SK-MEL-5 (cell line): ENCODE data around the gene LKAAEAR1. TPM values are rescaled to one million over a fixed set of nuclear protein-coding genes. Genes with fewer than 3 reads are reported as not detected.

ENCODE experiments used
- DNase-seq: peaks from one replicate; pipeline ENCODE4 v3.0.0-alpha.2; 2016; ENCODE audit warnings: low read depth, low spot score
- in situ Hi-C: cut with HindIII; loops from 2 replicates; pipeline ENCODE4 v1.10.0; 2016; ENCODE audit warnings: low sequenced_read_pairs, high pct_unique_total_duplicates, low pct_unique_long_range_greater_than_20kb
- total RNA-seq: library from RNA; depleted of rRNA; stranded (reverse); fragments of >200 nt; shearing (Covaris generic); gene quantifications from 2 replicates; pipeline ENCODE4 v1.2.3, GENCODE V29; 2014

The LKAAEAR1 gene
- total RNA-seq, 1 experiment from 2014 or later: 1.1 TPM

- in situ Hi-C loops: no loop called here
- no peak for DNase-seq
These were observed 2.6 kb upstream of the LKAAEAR1 start for GRCh38 chr20:64086801-64087200.

DNA sequence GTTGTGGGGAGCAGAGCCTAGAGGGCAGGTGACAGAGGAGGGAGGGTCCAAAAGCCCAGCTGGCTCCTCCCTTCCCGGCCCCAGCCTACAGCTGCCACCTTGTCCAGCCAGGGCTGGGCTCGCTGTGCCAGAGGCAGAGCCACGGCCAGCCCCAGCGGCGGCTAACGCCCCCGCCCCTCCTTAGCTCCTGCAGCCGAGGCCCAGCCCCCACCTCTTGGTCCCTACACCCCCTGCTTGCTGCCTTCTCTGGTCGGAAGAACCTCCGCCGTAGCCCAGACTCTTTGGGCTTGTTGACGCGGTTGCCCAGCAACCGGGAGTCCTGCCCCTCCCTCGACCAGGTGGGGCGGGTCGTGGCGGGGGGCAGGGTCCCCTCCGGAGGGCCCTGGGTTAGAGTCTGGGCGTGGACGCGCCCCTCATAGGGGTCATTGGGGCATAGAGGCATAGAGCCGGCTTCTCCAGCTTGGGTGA is 521 bp upstream of the LKAAEAR1 start:
- in situ Hi-C loops: no loop called here
- DNase-seq: no peak

DNA sequence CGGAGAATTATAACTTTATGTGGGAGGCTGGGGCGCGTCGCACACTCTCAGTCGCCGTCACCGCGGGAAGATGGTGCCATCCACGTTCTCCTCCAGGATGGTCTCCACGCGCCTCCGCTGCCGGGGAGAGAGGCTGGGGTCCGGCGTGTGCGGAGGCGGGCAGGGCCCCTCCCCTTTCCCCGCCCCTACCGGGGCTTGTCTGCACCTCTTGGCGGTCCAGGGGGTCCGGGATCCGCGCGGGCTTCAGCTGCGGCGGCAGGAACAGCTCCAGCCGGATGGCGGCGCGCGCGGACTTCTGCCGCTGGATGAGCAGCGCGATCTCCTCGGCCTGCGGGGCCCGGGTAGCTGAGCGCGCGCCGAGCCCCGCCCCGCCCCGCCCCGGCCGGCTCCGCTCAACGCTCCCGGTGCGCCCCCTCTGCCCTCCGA is 807 bp downstream of the LKAAEAR1 start:
- in situ Hi-C loops: no loop called here
- peak; percentile 83 for DNase-seq

- in situ Hi-C loops: no loop called here
These were observed 1.3 kb downstream of the LKAAEAR1 start for GRCh38 chr20:64082820-64083377.

DNA sequence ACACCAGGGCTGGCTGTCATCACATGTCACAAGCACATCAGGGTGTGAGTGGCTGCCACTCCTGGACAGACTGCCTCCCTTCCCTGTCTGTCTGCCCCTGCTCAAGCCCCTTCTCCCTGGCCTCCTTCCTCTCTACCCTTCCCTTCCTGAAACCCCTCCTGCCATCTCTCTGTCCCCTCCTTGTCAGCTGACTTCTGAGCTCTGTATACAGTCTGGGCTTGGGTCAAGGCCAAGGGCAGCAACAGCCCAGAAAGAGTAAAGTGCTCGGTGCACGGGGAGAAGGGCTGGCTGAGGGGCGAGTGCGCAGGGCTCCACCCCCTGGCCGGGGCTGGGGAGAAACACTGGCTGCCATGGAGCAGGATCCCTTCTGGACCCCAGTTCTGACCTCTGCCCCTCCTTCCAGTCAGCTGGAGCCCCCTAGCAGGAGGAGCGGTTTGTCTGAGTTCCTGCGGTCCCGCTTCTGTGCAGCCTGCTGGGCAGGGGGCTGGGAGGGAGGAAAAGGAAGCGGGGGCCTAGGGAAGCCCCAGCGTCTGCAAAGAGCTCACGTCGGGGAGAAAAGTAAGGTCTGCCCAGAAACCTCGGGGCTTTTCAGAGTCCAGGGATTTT is 2.0 kb downstream of the LKAAEAR1 start:
- no peak for DNase-seq
- in situ Hi-C loops: no loop called here

More at GRCh38 chr20:64082820-64083377, 1.3 kb downstream of the LKAAEAR1 start:
- DNase-seq: no peak

GRCh38 chr20:64081624-64081964 is 2.6 kb downstream of the LKAAEAR1 start:
- no peak for DNase-seq
- in situ Hi-C loops: no loop called here

GRCh38 chr20:64080813-64081623 is 3.2 kb downstream of the LKAAEAR1 start:
- no peak for DNase-seq
- in situ Hi-C loops: no loop called here

GRCh38 chr20:64080013-64080812 is 4.0 kb downstream of the LKAAEAR1 start, which contains the start of gene OPRL1:
TSS of gene OPRL1 (plus strand) at chr20:64080082. CDS start at chr20:64092721, 12,639 bp downstream.
- in situ Hi-C loops: no loop called here
- no peak for DNase-seq

GRCh38 chr20:64079273-64080012 is 4.8 kb downstream of the LKAAEAR1 start, which contains the start of gene RGS19:
TSS of gene RGS19 (minus strand) at chr20:64079518. CDS start at chr20:64076886, 2,632 bp downstream.
- in situ Hi-C loops: no loop called here
- peak; percentile 81 for DNase-seq

- in situ Hi-C loops: no loop called here
- DNase-seq: no peak
These were observed 5.3 kb downstream of the LKAAEAR1 start for GRCh38 chr20:64078934-64079272.

- in situ Hi-C loops: no loop called here
- DNase-seq: no peak
These were observed 6.2 kb downstream of the LKAAEAR1 start for GRCh38 chr20:64077876-64078551.

- in situ Hi-C loops: no loop called here
- DNase-seq: no peak
These were observed 6.7 kb downstream of the LKAAEAR1 start for GRCh38 chr20:64077541-64077875.

DNA sequence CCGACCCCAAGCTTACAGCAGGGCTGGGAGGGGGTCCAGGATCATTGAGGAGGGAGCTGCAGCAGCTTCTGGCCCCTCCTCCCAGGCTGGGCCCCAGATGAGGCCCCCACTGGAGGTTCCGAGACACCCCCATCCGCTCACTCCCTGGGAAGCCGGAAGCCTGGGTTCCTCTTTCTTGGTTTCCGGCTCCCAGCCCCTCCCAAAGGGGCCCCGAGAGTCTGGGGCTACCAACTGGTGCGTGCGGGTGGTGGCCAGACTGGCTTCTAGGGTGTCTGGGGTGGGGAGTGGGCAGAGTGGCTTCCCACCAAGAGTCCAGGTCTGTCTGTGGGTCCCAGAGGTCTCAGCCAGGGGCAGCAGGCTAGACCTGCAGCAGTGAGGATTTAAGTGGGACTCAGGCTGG is 7.1 kb downstream of the LKAAEAR1 start:
- in situ Hi-C loops: no loop called here

GRCh38 chr20:64076061-64076997 is 7.9 kb downstream of the LKAAEAR1 start:
- DNase-seq: no peak
- in situ Hi-C loops: no loop called here

More for the DNA sequence above, 7.1 kb downstream of the LKAAEAR1 start:
- no peak for DNase-seq

DNA sequence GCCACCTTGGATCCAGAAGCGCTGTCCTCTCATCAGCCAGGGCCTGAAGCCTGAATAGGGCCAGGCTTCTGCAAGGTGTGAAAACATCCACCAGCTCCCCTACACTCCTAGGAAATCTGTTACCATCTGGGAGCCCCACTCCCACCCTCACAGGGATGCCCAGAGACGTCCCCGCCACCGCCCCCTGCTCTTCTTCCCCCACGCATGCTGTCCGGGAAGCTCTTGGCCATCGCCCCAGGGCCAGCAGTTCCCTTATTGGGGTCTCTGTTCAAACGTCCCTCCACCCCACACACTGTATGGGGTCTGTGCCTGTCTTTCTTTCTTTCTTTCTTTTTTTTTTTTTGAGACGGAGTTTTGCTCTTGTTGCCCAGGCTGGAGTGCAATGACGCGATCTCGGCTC is 8.6 kb downstream of the LKAAEAR1 start:
- no peak for DNase-seq
- in situ Hi-C loops: no loop called here

- in situ Hi-C loops: no loop called here
- DNase-seq: no peak
These were observed 9.2 kb downstream of the LKAAEAR1 start for GRCh38 chr20:64074963-64075362.
